NCI-H2081 (cell line): ENCODE results near the gene OR4B1.

Source experiments
- DNase-seq, 2 experiments: peaks; one replicate each; lab custom pipeline; 2025; lab: John Stamatoyannopoulos, UW

The OR4B1 gene

GRCh38 chr11:48263423-48263911 lies 46.9 kb downstream of the OR4B1 start, which contains the start of gene OR4X1:
Gene OR4X1 (plus strand): TSS chr11:48263861. CDS start chr11:48263861, 0 bp downstream.
- DNase-seq = no peak
